ENCODE data around the gene MACROD2. TPM values are rescaled to one million over a fixed set of nuclear protein-coding genes. Genes with fewer than 3 reads are reported as not detected.
A peak's percentile ranks its signal among the peaks of the same experiment; 100 is the strongest.

MACROD2 gene
- total RNA-seq, 4 donors from 2014 or later = 2.1 to 28.1 (median 12.6) TPM

GRCh38 chr20:14986026-14986655 lies 990.8 kb downstream of the MACROD2 start:
- no peaks in the 10 kb centered on the region for H3K9me3 ChIP-seq
- intact Hi-C loops (cut with DNase I; ENCODE audit: low total_unique reads) = no loop called here
- H3K36me3 ChIP-seq = no peaks in the 10 kb centered on the region
- H3K27me3 ChIP-seq = no peaks in the 10 kb centered on the region
- TF ChIP-seq POLR2A (IDR thresholded peaks at IDR 0.05) = no peak
- TF ChIP-seq, protein P1, sequence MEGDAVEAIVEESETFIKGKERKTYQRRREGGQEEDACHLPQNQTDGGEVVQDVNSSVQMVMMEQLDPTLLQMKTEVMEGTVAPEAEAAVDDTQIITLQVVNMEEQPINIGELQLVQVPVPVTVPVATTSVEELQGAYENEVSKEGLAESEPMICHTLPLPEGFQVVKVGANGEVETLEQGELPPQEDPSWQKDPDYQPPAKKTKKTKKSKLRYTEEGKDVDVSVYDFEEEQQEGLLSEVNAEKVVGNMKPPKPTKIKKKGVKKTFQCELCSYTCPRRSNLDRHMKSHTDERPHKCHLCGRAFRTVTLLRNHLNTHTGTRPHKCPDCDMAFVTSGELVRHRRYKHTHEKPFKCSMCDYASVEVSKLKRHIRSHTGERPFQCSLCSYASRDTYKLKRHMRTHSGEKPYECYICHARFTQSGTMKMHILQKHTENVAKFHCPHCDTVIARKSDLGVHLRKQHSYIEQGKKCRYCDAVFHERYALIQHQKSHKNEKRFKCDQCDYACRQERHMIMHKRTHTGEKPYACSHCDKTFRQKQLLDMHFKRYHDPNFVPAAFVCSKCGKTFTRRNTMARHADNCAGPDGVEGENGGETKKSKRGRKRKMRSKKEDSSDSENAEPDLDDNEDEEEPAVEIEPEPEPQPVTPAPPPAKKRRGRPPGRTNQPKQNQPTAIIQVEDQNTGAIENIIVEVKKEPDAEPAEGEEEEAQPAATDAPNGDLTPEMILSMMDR (IDR thresholded peaks at IDR 0.05) = no peak
- H3K4me3 ChIP-seq = no peak overlapping the region
- H3K27ac ChIP-seq = no peak overlapping the region
- DNase-seq = peak; percentile 17 to 42
- H3K4me1 ChIP-seq = no peaks in the 10 kb centered on the region

DNA sequence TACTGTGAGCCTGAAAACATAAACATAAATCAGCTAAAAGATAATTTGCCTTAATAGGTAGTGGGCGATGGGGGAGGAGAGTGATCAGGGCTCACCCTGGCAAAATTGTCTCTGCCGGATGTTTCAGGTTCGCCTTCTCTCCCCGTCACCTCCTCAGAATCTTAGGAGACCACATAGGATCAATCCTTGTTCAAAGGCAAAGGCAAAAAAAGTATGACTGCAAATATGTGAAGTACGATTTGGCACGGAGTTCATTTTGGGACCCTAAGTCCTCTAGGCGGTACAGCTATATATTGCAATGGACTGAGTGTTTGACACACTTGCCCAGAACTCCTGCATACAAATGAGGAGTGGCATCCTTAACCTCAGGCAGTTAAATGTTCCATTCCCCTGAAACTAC lies 991.3 kb downstream of the MACROD2 start:
- Histone ChIP-seq H3K27me3 (no peaks in the 10 kb centered on the region), H3K27ac (no peak overlapping the region), H3K4me3 (no peak overlapping the region), H3K9me3 (no peaks in the 10 kb centered on the region), H3K36me3 (no peaks in the 10 kb centered on the region), H3K4me1 (no peaks in the 10 kb centered on the region)
- TF ChIP-seq POLR2A (IDR thresholded peaks at IDR 0.05) = no peak
- TF ChIP-seq, protein P1 (IDR thresholded peaks at IDR 0.05) = no peak
- no peak for DNase-seq
- intact Hi-C loops (cut with DNase I; ENCODE audit: low total_unique reads) = no loop called here

GRCh38 chr20:14989535-14990290 lies 994.4 kb downstream of the MACROD2 start:
- no peak overlapping the region for H3K27ac ChIP-seq
- no peak for TF ChIP-seq POLR2A (IDR thresholded peaks at IDR 0.05)
- TF ChIP-seq, protein P1 (IDR thresholded peaks at IDR 0.05) = no peak
- H3K27me3 ChIP-seq = no peaks in the 10 kb centered on the region
- peaks cover 0 to 4% of the 10 kb centered on the region in 2 donors for H3K4me1 ChIP-seq
- H3K9me3 ChIP-seq = no peaks in the 10 kb centered on the region
- H3K4me3 ChIP-seq = no peak overlapping the region
- intact Hi-C loops (cut with DNase I; ENCODE audit: low total_unique reads) = no loop called here
- no peaks in the 10 kb centered on the region for H3K36me3 ChIP-seq
- no peak for DNase-seq

DNA sequence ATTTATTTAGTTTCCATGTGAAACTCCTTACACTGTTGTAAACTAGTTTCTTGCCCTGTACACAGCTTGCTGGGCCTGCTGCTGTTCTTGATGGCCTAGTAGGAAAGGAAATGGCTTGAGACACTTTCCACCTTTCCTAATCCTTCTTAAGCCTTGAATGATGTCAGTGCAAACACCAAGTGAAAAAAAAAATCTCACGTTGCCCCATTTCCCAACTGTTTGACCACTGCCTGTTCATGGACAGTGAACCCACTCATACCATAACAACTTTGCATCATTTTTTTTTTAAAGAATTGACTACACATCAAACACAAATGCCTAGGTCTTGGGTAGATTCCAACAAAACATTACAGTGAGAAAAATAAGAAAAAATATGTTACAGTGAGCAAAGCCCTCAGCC lies 995.7 kb downstream of the MACROD2 start:
- intact Hi-C loops (cut with DNase I; ENCODE audit: low total_unique reads) = no loop called here
- H3K4me3 ChIP-seq = no peak overlapping the region
- no peak overlapping the region for H3K27ac ChIP-seq
- H3K4me1 ChIP-seq = peaks cover 0 to 4% of the 10 kb centered on the region in 2 donors
- no peak for DNase-seq
- no peaks in the 10 kb centered on the region for H3K9me3 ChIP-seq
- H3K36me3 ChIP-seq = no peaks in the 10 kb centered on the region
- TF ChIP-seq, protein P1 (IDR thresholded peaks at IDR 0.05) = no peak
- no peak for TF ChIP-seq POLR2A (IDR thresholded peaks at IDR 0.05)
- no peaks in the 10 kb centered on the region for H3K27me3 ChIP-seq

- DNase-seq = no peak
- no peaks in the 10 kb centered on the region for H3K27me3 ChIP-seq
- no peak overlapping the region for H3K4me3 ChIP-seq
- no peak overlapping the region for H3K27ac ChIP-seq
- no peaks in the 10 kb centered on the region for H3K9me3 ChIP-seq
- peaks cover 0 to 4% of the 10 kb centered on the region in 2 donors for H3K4me1 ChIP-seq
- intact Hi-C loops (cut with DNase I; ENCODE audit: low total_unique reads) = no loop called here
- no peaks in the 10 kb centered on the region for H3K36me3 ChIP-seq
- TF ChIP-seq POLR2A (IDR thresholded peaks at IDR 0.05) = no peak
Measured at GRCh38 chr20:14992153-14992552, 996.8 kb downstream of the MACROD2 start.

All from uterus (tissue), 4 donors.